ENCODE measurements around the gene XPA. TPM values are rescaled to one million over a fixed set of nuclear protein-coding genes. Genes with fewer than 3 reads are reported as not detected.
A peak's percentile ranks its signal among the peaks of the same experiment; 100 is the strongest.
"Not testable (repeated sequence)": the region's sequence is repeated elsewhere in the genome, so short reads cannot be mapped to it uniquely, and the experiment has no call there.

XPA gene
- total RNA-seq (ENCODE audit: unreplicated experiment), result 10.0 TPM
- long read RNA-seq, partial matches to known transcripts, result 1 of 6 reads
- long read RNA-seq, other reads (novel, unspliced or antisense), result 2 of 6 reads

DNA sequence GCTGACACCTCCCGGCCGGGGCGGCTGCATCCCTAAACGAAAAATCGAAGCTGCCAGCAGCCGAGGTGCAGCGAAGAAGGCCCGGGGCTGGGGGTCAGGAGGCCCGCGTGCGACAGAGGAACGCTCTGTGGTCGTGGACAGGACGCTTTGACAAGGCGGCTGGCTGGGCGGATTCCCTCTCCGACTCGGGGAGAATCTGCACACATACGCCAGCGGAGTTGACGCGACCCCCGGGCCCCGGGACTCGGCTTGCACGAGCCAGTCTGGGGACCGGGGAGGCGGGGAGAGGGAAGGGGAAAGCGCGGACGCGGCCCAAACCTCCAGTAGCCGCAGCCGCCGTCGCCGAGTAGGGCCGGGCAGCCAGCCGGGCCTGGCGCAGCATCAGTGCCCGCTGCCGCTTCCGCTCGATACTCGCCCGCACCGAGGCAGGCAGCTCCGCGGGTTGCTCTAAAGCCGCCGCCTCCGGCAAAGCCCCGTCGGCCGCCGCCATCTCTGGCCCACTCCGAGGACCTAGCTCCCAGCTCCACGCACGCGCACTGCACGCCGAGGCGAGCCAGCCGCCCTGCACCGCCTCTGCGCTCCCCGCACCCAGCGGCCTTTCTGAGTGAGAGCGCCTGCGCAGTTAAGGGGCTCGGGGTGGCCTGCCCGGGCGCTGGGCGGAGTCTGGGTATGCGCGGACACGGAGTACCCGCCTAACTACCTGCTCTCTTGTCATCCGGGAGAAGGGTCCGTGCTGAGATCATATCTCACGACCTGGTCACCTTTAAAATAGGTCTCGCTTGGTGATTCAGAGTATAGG, at the start of gene XPA:
Gene XPA, minus strand, starts transcription at position 538 of the 799 bp plus-strand sequence. Its CDS starts 48 bp downstream, at position 490.
- Mint-ChIP-seq H3K9me3 (ENCODE audit: unreplicated experiment) (no peaks in the 10 kb centered on the region), H3K4me1 (ENCODE audit: unreplicated experiment) (peaks cover 13% of the 10 kb centered on the region)
- TF ChIP-seq, protein P1, sequence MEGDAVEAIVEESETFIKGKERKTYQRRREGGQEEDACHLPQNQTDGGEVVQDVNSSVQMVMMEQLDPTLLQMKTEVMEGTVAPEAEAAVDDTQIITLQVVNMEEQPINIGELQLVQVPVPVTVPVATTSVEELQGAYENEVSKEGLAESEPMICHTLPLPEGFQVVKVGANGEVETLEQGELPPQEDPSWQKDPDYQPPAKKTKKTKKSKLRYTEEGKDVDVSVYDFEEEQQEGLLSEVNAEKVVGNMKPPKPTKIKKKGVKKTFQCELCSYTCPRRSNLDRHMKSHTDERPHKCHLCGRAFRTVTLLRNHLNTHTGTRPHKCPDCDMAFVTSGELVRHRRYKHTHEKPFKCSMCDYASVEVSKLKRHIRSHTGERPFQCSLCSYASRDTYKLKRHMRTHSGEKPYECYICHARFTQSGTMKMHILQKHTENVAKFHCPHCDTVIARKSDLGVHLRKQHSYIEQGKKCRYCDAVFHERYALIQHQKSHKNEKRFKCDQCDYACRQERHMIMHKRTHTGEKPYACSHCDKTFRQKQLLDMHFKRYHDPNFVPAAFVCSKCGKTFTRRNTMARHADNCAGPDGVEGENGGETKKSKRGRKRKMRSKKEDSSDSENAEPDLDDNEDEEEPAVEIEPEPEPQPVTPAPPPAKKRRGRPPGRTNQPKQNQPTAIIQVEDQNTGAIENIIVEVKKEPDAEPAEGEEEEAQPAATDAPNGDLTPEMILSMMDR (IDR thresholded peaks at IDR 0.05; ENCODE audit: unreplicated experiment), result no peak

DNA sequence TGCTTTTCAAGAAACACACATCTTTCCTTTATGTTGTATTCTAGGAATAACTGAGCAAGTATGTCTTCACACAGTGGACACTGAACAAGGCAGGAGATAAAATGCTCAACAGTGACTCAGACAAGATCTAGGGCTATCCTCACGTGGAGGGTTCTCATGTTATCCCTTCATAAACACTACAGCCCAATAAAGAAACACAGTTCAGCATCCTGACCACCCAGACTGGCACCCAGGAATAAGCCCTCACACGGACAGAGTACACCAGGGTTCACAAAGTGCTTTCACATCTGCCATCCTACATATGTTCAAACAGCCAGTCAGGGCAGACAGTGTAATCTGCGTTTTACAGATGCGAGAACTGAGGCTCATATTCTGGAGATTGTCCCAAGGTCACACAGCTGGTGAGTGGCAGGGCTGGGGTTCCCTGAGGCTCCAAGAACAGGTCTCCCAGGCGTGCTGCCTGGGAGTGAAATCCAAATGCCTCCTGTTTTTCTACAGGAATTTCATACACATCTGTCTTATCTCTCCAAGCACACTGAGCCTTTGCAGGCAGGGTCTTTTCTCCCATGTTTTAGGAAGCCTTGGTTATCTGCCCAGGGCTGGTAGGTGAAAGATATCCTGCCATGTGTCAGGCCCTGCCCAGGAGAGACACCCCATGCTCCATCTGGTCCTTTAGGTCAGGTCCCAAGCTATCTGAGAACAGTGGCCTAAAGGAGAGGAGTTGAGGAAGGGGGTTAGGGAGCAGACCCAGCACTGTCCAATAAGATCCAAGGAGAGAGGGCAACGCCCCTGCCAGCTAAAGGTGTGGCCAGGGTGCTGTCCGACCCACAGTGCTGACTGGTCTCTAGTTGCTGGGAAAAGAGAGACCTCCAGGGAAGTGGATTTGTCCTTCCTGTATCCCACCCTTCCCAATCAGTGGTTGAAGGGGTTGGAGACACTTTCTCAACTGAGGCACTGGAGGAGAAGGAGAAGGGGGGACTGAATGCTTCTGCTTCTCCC, 47.9 kb upstream of the XPA start:
- Mint-ChIP-seq H3K4me1 (ENCODE audit: unreplicated experiment) (no peaks in the 10 kb centered on the region), H3K27me3 (ENCODE audit: unreplicated experiment) (peaks cover 9% of the 10 kb centered on the region), H3K9me3 (ENCODE audit: unreplicated experiment) (no peaks in the 10 kb centered on the region), H3K27ac (ENCODE audit: unreplicated experiment) (no peak overlapping the region), H3K36me3 (ENCODE audit: low read depth, unreplicated experiment) (peaks cover 4% of the 10 kb centered on the region), H3K4me3 (ENCODE audit: unreplicated experiment) (no peak overlapping the region)
- DNase-seq (ENCODE audit: low spot score), result no peak
- TF ChIP-seq, protein P1 (IDR thresholded peaks at IDR 0.05; ENCODE audit: unreplicated experiment), result no peak

More for the DNA sequence above, at the start of gene XPA:
- Mint-ChIP-seq H3K27ac (ENCODE audit: unreplicated experiment) (peak within 1 kb of the TSS; percentile 80), H3K27me3 (ENCODE audit: unreplicated experiment) (peaks cover 11% of the 10 kb centered on the region), H3K36me3 (ENCODE audit: low read depth, unreplicated experiment) (no peaks in the 10 kb centered on the region), H3K4me3 (ENCODE audit: unreplicated experiment) (peak within 1 kb of the TSS; percentile 95)
- DNase-seq (ENCODE audit: low spot score), result peak; percentile 99

DNA sequence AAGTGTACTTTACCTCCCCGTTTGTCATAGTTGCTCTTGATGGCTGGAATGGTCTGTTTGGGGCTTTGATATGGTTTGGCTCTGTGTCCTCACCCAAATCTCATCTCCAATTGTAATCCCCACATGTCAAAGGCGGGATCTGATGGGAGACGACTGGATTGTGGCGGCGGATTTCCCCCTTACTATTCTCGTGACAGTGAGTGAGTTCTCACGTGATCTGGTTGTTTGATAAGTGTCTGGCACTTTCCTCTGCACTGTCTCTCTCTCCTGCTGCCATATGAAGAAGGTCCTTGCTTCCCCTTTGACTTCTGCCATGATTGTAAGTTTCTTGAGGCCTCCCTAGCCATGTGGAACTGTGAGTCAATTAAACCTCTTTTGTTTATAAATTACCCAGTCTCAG, 46.9 kb upstream of the XPA start:
- not testable (repeated sequence) for H3K27me3 Mint-ChIP-seq (ENCODE audit: unreplicated experiment); H3K9me3 Mint-ChIP-seq (ENCODE audit: unreplicated experiment); H3K27ac Mint-ChIP-seq (ENCODE audit: unreplicated experiment); H3K4me3 Mint-ChIP-seq (ENCODE audit: unreplicated experiment); H3K36me3 Mint-ChIP-seq (ENCODE audit: low read depth, unreplicated experiment); H3K4me1 Mint-ChIP-seq (ENCODE audit: unreplicated experiment); DNase-seq (ENCODE audit: low spot score)

DNA sequence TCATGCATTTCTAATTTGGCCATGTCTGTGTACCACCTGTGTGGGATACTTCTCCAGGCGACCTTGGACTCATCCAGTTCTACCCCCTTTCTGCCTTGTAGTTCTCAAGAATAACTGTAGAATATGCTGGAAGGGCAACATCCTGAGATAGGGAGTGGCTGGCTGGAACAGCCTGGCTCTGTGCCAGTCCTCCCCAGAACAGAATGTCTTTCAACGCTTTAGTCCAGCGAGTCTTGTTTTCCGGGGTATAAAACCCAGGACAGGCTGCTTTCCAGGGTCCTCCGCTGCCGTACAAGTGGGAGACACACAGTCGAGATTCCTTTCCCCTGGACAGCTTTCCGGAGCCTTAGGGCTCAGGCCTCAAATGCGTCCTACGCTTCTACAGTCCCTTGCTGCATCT, 45.4 kb upstream of the XPA start:
- Mint-ChIP-seq H3K36me3 (ENCODE audit: low read depth, unreplicated experiment) (peaks cover 4% of the 10 kb centered on the region), H3K9me3 (ENCODE audit: unreplicated experiment) (no peaks in the 10 kb centered on the region)

DNA sequence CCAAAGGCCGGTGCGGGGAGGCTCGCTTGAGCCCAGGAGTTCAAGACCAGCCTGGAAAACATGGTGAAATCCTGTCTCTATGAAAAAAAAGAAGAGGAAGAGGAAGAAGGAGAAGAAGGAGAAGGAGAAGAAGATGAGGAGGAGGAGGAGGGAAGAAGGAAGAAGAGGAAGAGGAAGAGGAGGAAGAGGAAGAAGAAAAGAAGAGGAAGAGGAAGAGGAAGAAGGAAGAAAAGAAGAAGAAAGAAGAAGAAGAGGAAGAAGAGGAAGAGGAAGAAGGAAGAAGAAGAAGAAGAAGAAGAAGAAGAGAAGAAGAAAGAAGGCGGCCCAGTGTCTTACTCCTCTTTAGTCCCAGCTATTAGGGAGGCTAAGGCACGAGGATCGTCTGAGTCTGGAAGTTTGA, 44.8 kb upstream of the XPA start:
- H3K4me3 Mint-ChIP-seq (ENCODE audit: unreplicated experiment), result no peak overlapping the region
- TF ChIP-seq, protein P1 (IDR thresholded peaks at IDR 0.05; ENCODE audit: unreplicated experiment), result no peak
- H3K27me3 Mint-ChIP-seq (ENCODE audit: unreplicated experiment), result peaks cover 6% of the 10 kb centered on the region
- DNase-seq (ENCODE audit: low spot score), result no peak
- no peaks in the 10 kb centered on the region for H3K9me3 Mint-ChIP-seq (ENCODE audit: unreplicated experiment)
- H3K4me1 Mint-ChIP-seq (ENCODE audit: unreplicated experiment), result no peaks in the 10 kb centered on the region
- no peak overlapping the region for H3K27ac Mint-ChIP-seq (ENCODE audit: unreplicated experiment)
- peaks cover 4% of the 10 kb centered on the region for H3K36me3 Mint-ChIP-seq (ENCODE audit: low read depth, unreplicated experiment)

More for the DNA sequence above, 45.4 kb upstream of the XPA start:
- H3K27ac Mint-ChIP-seq (ENCODE audit: unreplicated experiment), result no peak overlapping the region
- H3K4me3 Mint-ChIP-seq (ENCODE audit: unreplicated experiment), result no peak overlapping the region
- peaks cover 6% of the 10 kb centered on the region for H3K27me3 Mint-ChIP-seq (ENCODE audit: unreplicated experiment)
- TF ChIP-seq, protein P1 (IDR thresholded peaks at IDR 0.05; ENCODE audit: unreplicated experiment), result no peak
- DNase-seq (ENCODE audit: low spot score), result no peak
- no peaks in the 10 kb centered on the region for H3K4me1 Mint-ChIP-seq (ENCODE audit: unreplicated experiment)
